Measurements from ENCODE around the gene GPR42.

DNA sequence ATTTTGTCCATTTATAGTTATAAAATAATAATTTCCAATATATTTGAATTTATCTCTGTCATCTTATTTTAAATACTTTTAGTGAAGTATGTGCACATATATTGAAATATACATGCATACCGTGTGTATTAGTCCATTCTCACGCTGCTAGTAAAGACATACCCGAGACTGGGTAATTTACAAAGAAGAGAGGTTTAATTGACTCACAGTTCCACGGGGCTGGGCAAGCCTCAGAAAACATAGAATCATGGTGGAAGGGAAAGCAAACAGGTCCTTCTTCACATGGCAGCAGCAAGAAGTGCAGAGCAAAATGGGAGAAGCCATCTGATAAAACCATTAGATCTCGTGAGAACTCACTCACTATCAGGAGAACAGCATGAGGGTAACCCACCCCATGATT is 39.6 kb downstream of the GPR42 start:
- TF ChIP-seq, protein P1, sequence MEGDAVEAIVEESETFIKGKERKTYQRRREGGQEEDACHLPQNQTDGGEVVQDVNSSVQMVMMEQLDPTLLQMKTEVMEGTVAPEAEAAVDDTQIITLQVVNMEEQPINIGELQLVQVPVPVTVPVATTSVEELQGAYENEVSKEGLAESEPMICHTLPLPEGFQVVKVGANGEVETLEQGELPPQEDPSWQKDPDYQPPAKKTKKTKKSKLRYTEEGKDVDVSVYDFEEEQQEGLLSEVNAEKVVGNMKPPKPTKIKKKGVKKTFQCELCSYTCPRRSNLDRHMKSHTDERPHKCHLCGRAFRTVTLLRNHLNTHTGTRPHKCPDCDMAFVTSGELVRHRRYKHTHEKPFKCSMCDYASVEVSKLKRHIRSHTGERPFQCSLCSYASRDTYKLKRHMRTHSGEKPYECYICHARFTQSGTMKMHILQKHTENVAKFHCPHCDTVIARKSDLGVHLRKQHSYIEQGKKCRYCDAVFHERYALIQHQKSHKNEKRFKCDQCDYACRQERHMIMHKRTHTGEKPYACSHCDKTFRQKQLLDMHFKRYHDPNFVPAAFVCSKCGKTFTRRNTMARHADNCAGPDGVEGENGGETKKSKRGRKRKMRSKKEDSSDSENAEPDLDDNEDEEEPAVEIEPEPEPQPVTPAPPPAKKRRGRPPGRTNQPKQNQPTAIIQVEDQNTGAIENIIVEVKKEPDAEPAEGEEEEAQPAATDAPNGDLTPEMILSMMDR (IDR thresholded peaks at IDR 0.05 in 8 of 11, conservative IDR thresholded peaks at IDR 0.05 in 3 of 11) = no peak
- no peak for TF ChIP-seq POLR2AphosphoS5 (IDR thresholded peaks at IDR 0.05)

Data from spleen (tissue), 7 donors.